Left lobe of liver (tissue), 2 donors: Measurements from ENCODE around the gene GRWD1. TPM values are rescaled to one million over a fixed set of nuclear protein-coding genes. Genes with fewer than 3 reads are reported as not detected.

Experiments
- ATAC-seq: fragments of 200-7000 bp; cut with Tn5 transposase; one replicate; pipeline ENCODE4 v1.9.1; 2020; ENCODE audit warnings: mild to moderate bottlenecking, moderate library complexity
- DNase-seq: peaks from one replicate; pipeline ENCODE4 v3.0.0-alpha.2; 2020; ENCODE audit warnings: low spot score
- total RNA-seq: library from RNA; stranded (reverse); gene quantifications from one replicate; pipeline ENCODE4 v1.2.1, GENCODE V29; 2021
- donor health status: DM: no; HTN: no; CAD: no; lungs with moderate emphysema.
- donor health status: DM: no; HTN: yes; CAD: no.

GRWD1 gene
- total RNA-seq, result 16.0 TPM

GRCh38 chr19:48445606-48446481 is at the start of gene GRWD1:
GRWD1 (plus strand) TSS chr19:48445983; CDS start chr19:48446006, 23 bp downstream.
- DNase-seq (peak; percentile 92), ATAC-seq (peak; percentile 93)

DNA sequence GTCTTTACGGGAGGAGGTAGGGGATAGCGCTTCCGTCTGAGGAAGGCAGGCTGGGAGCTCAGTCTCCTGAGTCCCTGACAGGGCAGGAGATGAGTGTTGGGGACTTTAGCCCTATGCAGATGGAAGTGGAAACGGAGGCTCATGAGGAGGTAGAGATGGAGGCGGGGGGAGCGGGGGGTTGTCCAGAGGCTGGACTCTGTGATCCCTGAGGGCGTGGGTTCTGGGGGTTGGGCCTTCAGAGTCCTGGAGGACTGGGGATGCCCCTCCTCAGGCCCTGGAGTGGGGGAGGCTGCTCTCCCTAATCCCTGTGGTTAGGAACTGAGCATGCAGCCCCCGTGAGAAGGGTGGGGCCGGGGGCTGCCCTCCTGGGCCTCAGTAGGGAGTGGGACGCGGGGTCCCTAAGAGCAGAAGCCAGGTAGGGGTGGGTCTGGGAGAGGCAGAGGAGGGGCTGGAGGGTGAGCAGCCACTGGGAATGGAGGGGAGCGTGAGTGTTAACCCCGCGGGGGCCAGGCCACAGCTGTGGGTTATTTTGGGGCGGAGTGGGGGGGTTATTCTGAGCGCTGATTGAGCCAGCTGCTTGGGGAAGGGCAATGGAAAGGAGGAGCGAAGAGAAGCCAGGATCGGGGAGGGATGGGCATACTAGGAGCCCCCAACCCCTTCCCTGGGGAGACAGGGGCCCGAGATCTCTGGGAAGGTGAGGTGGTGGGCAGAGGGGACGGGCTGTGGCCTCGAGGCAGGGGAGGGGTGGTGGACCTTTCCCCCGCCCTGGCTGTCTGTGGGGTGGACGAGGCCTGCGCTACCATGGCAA is 49.6 kb upstream of the GRWD1 start:
- ATAC-seq (no peak), DNase-seq (no peak)

DNA sequence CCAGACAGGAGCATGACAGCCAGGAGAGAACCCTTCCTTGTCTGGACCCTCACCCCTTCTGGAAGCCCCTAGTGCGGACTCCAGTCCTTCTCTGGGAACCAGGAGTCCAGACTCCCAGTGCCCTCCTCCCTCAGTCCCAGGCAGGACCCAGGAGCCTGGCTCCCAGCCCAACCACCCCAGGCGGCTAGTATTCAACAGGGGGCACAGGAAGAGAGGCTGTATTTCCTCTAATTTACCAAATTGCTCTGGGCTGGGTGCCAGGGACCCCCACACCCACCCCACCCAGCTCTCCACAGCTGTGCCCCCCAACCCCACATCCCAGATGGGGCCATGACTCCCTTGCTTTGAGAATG is 49.0 kb upstream of the GRWD1 start:
- ATAC-seq (no peak), DNase-seq (no peak)

DNA sequence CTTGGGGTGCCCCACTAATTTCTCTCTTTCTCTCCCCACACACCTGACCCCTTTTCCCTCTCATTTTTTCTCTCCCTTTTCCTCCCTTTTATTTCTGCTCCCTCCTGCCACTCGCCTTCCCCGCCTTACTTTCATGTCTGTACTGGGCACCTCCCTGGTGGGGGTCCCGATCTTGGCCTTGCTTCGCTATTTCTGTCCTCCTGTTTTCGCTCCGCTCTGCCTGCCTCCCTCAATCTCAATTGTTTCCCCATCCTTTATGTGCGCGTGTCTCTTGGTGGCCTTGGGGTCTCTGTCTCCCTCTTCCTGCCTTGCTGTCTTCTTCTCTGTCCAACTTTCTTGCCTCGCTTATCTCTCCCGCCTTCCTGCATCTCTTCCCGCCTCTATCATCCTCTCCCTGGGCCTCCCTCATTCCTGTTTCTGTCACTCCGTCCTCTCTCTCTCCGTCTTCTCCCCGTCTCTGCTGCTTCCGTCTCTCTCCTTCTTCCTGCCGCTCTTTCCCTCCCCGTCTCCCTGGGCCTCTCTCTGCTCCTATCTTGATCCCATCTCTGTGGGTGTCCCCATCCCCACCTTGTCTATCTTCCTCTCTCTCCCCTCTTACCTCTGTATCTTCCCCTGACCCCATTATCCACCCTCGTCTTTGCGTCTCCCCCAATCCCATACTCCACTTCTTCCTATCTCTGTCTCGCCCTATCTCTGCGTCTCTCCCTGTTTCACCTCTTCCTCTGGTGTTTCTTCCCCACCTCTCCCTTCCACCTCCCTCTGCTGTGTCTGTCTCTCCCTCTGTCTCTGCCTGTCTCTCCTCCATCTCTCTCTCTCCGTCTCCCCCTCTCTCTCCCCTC is 48.3 kb upstream of the GRWD1 start:
- no peak for DNase-seq
- ATAC-seq, result no peak

GRCh38 chr19:48398102-48398374 is 47.7 kb upstream of the GRWD1 start:
- ATAC-seq, result no peak
- no peak for DNase-seq

GRCh38 chr19:48398375-48399235 is 47.2 kb upstream of the GRWD1 start:
- ATAC-seq (peak; percentile 52), DNase-seq (no peak)

- peak; percentile 34 for ATAC-seq
- no peak for DNase-seq
Measured at GRCh38 chr19:48400018-48400742, 45.6 kb upstream of the GRWD1 start.

DNA sequence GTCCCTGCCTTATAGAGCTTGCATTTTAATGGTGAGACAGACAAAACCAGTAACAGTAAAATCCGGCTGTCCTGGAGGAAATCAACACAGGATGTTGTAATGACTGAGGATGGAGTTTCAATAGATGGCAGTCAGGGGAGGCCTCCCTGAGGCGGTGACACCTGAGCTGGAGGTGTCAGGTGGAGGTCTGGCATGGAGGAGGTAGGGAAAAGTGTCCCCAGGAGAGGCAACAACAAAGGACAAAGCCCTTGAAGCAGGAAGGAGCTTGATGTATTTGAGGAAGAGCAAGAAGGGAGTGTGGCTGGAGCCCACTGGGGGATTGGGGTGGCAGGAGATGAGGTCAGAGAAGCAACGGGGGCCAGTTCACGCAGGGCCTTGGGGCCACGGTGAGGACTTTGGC is 44.5 kb upstream of the GRWD1 start:
- ATAC-seq (no peak), DNase-seq (no peak)

- peak; percentile 83 for ATAC-seq
- DNase-seq, result no peak
Measured at GRCh38 chr19:48403606-48404005, 42.2 kb upstream of the GRWD1 start.

DNA sequence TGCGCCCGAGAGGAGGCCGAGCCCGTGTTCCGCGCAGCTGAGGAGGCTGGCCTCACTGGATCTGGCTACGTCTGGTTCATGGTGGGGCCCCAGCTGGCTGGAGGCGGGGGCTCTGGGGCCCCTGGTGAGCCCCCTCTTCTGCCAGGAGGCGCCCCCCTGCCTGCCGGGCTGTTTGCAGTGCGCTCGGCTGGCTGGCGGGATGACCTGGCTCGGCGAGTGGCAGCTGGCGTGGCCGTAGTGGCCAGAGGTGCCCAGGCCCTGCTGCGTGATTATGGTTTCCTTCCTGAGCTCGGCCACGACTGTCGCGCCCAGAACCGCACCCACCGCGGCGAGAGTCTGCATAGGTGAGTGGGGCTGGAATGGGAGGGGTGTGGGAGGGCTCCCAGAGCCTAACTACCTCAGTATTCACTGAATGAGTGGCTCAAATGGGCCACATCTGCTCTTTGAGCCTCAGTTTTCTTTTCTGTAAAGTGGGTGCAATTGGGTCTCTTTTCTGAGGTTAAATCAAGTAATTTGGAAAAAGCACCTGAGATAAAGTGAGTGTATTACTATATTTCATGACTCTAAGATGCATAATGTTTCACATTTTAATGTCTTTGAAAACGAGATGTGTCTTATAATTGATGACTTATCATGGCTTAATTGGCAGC is 40.6 kb upstream of the GRWD1 start:
- no peak for DNase-seq

GRCh38 chr19:48405850-48406249 is 39.9 kb upstream of the GRWD1 start:
- ATAC-seq, result no peak
- no peak for DNase-seq

More for the DNA sequence above, 40.6 kb upstream of the GRWD1 start:
- no peak for ATAC-seq

DNA sequence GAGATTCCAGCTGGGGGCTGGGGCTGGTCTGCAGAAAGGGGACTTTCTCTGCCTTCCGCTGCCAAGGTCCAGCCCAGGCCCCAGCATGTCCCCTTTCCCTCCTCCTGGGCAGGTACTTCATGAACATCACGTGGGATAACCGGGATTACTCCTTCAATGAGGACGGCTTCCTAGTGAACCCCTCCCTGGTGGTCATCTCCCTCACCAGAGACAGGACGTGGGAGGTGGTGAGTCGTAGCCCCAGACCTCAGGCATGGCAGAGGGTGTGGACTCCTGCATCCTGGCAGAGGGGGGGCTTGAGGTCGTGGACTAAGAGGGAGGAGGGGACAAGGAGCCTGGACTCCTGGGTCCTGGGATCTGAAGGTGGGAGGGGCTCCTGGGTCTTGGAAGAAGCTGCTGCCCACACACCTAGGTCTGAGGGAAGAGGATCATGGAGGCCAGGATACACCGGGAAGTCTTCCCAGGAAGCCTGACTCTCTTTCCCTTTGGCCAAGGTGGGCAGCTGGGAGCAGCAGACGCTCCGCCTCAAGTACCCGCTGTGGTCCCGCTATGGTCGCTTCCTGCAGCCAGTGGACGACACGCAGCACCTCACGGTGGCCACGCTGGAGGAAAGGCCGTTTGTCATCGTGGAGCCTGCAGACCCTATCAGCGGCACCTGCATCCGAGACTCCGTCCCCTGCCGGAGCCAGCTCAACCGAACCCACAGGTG is 31.8 kb upstream of the GRWD1 start:
- no peak for DNase-seq
- peak; percentile 7 for ATAC-seq

DNA sequence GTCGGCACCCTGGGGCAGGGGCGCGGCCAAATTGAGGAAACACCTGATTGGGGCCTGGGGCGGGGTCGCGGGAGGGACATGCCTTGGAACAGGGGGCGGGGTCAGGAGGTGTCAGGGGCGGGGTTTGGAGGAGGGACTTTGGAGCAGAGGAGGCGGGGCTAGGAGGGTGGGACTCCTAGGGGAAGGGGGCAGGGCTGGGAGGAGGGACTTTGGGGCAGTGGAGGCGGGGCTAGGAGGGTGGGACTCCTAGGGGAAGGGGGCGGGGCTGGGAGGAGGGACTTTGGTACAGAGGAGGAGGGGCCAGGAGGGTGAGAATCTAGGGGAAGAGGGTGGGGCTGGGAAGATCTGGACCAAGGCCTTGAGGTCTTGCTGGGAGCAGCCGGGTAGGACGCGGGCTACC is 30.4 kb upstream of the GRWD1 start:
- ATAC-seq (peak; percentile 84), DNase-seq (peak; percentile 70)

DNA sequence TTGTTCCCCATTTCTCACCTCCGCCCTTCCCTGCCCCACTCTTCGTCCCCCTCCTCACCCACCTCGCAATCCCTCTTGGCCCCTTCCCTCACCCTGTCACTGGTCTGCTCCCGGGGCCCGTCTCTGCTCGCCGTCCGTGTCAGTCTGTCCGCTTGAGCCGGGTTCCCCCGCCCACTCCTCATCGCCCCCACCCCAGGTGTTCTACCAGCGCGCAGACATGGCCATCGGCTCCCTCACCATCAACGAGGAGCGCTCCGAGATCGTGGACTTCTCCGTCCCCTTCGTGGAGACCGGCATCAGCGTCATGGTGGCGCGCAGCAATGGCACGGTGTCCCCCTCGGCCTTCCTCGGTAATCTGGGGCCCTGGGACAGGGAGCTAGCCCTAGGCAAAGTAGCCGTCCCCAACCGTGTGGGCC is 30.0 kb upstream of the GRWD1 start:
- no peak for DNase-seq
- ATAC-seq, result no peak

DNA sequence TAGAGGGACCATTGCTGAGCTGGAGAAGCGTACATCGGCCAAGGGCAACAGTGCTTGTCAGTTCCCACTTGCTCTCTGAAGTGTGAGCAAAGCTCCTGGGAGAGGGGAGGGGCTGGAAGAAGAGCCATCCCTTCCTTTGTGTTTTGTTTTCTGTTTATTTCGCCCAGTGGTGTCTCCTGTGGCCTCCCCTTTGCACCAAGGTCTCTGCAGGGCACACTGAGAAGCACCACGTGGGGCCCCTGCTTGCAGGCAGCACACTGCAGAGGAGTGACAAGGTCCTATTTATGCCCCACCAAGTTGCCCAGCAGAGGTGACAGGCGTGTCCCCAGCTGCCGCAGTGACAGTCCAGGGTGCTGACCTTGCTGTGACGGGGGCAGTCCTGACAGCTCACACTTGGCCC is 28.4 kb upstream of the GRWD1 start:
- DNase-seq, result no peak
- no peak for ATAC-seq

GRCh38 chr19:48418317-48419064 is 27.3 kb upstream of the GRWD1 start:
- ATAC-seq (no peak), DNase-seq (no peak)

- DNase-seq (no peak), ATAC-seq (peak; percentile 38)
Measured at GRCh38 chr19:48419158-48419920, 26.4 kb upstream of the GRWD1 start.
